GM12891 (cell line): ENCODE data around the gene MS4A7. TPM values are rescaled to one million over a fixed set of nuclear protein-coding genes. Genes with fewer than 3 reads are reported as not detected.

Experiments
- DNase-seq: peaks from one replicate; pipeline ENCODE4 v3.0.0; 2011; ENCODE audit warnings: low spot score; ENCODE audit not compliant: insufficient read length
- FAIRE-seq: peaks from 2 replicates; lab custom pipeline; 2011; peaks lifted over from hg19 to GRCh38; lab: Jason Lieb, UNC
- PAX5 ChIP-seq: IDR thresholded peaks from 2 replicates; pipeline ENCODE4 v1.6.1; 2011; ENCODE audit warnings: low read length, moderate library complexity, mild to moderate bottlenecking; ENCODE audit not compliant: insufficient read depth, severe bottlenecking
- POLR2A ChIP-seq: IDR thresholded peaks from 2 replicates; pipeline ENCODE4 v1.6.1; 2011; ENCODE audit warnings: low read depth, low read length, control low read depth
- POLR2AphosphoS5 ChIP-seq: IDR thresholded peaks from 2 replicates; pipeline ENCODE4 v1.6.1; 2011; ENCODE audit warnings: low read depth, low read length, control low read depth
- POU2F2 ChIP-seq: IDR thresholded peaks from 2 replicates; pipeline ENCODE4 v1.6.1; 2011; ENCODE audit warnings: low read depth, mild to moderate bottlenecking, control low read depth, low read length, moderate library complexity
- SPI1 ChIP-seq: IDR thresholded peaks from 2 replicates; pipeline ENCODE4 v1.6.1; 2011; ENCODE audit warnings: low read depth, low read length, control low read depth
- TAF1 ChIP-seq: IDR thresholded peaks from 2 replicates; pipeline ENCODE4 v1.6.1; 2011; ENCODE audit warnings: low read depth, low read length, control low read depth
- polyA plus RNA-seq: library from polyadenylated mRNA; unstranded; fragments of >200 nt; gene quantifications from one replicate; pipeline ENCODE4 v1.2.1, GENCODE V29; 2012; ENCODE audit warnings: low read depth, missing spikeins, inconsistent platforms; ENCODE audit not compliant: missing spikeins

The MS4A7 gene, protein sequence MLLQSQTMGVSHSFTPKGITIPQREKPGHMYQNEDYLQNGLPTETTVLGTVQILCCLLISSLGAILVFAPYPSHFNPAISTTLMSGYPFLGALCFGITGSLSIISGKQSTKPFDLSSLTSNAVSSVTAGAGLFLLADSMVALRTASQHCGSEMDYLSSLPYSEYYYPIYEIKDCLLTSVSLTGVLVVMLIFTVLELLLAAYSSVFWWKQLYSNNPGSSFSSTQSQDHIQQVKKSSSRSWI
- polyA plus RNA-seq, result 3.7 TPM

DNA sequence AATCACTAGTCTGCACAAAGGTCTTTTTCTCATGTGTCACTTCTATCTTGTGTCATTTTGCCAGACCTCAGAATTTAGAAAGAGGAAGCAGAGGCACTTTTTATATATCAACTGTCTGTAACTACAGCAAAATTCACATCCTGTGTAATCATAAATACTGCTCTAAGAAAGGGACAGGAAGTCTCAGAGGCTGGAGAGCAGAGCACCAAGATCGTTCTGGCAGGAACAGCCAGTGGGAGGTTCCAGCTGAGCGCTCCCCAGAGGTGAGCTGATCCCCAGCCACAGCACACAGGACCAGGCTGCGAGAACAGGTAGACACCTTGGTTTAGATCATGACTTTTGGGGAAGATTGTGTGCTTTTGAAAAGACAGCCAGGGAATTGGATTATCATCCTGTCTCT, at the start of gene MS4A7:
MS4A7 (plus strand) TSS at position 179 of the 400 bp plus-strand sequence. CDS start 4,610 bp downstream, outside the sequence.
- no peak for FAIRE-seq
- no peak for TF ChIP-seq POU2F2
- TF ChIP-seq PAX5, result peak; percentile 93
- TF ChIP-seq TAF1, result peak; percentile 48
- TF ChIP-seq POLR2AphosphoS5, result no peak; the same call in 1 of the 2 replicates
- no peak for TF ChIP-seq POLR2A
- peak; percentile 58 for TF ChIP-seq SPI1
- DNase-seq, result peak; percentile 42

DNA sequence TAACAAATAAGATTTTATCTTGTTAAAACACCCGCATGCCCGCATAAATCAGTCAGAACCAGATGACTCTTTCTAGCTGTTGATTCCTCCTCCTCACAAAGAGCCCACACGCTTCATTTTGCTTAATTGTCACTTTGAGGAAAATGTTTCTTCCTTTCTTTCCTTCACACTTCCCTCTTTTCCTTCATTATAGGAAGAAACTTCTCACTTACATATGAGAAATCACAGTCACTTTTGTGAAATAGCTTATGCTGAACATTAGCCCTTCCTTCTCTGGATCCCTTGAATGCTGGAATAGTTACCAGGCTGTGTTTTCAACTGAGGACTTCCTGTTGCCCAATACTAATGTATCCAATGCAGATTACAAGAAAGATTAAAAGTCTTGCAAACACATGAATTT, 45.5 kb upstream of the MS4A7 start:
- TF ChIP-seq POLR2AphosphoS5, result no peak
- TF ChIP-seq POLR2A, result no peak
- TF ChIP-seq POU2F2, result no peak
- no peak for TF ChIP-seq TAF1
- TF ChIP-seq SPI1, result no peak
- TF ChIP-seq PAX5, result no peak
- DNase-seq, result no peak
- FAIRE-seq, result no peak

DNA sequence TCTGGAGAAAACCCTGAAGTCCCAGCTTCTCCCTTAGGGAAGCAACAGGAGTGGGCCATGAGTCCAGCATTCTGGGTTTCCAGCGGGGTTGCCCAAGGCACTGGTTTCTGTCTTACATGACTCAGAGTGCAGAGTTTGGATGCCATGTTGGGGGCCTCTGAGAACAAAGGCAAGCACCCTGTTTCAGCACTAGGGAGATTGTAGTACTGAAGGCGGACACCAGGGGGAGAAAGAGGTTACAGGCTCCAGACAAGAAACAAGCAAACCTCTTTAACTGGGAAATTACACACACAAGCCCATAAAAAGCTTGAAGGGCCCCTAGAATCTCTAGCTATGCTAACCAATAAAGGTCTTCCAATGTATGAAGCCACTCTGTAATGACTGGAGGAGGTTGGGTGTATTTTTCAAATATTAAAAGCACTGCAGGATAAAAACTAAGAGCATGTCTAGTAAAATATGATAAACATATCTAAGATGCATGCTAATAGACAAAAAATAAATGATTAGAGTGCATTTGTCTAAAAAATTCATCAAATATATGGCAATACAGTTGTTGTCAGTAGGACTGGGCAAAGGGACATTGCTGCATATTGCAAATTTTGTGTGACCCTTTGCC, 44.2 kb upstream of the MS4A7 start:
- FAIRE-seq, result peak; percentile 87
- DNase-seq, result peak; percentile 36
- TF ChIP-seq SPI1 (no peak), POLR2A (no peak), POU2F2 (no peak), PAX5 (no peak), TAF1 (no peak), POLR2AphosphoS5 (no peak)

DNA sequence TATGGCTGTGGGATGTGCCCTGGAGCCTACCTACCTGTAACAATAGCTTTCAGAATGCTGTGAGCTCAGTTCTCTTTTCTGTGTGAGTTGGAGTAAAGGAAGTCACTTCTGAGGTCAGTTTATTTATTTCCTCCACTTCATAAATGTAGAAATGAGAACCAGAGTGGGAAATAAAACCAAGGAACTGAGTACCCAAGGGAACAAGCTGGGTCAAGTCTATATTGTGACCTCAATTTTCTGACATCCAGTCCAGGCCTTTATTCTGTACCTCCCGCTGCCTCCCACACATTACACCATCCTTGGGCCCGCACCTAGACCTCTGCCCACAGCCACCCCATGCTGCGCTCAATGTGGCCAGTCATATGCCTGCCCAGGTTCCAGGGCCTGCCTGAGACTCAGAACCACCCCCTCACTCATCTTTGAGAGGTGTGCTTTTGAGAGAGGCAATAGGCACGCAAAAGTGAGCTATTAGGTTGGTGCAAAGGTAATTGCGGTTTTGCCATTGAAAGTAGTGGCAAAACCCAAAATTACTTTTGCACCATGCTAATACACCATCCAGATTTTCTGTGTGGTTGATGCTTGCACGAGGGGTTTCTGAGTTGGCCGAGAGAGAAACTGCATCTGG, 41.5 kb upstream of the MS4A7 start:
- FAIRE-seq (peak; percentile 85), DNase-seq (no peak)
- TF ChIP-seq PAX5, result no peak
- TF ChIP-seq POU2F2, result no peak
- TF ChIP-seq TAF1, result no peak
- TF ChIP-seq POLR2A, result no peak
- TF ChIP-seq SPI1, result peak; percentile 56; the same call in 1 of the 2 replicates
- TF ChIP-seq POLR2AphosphoS5, result no peak

DNA sequence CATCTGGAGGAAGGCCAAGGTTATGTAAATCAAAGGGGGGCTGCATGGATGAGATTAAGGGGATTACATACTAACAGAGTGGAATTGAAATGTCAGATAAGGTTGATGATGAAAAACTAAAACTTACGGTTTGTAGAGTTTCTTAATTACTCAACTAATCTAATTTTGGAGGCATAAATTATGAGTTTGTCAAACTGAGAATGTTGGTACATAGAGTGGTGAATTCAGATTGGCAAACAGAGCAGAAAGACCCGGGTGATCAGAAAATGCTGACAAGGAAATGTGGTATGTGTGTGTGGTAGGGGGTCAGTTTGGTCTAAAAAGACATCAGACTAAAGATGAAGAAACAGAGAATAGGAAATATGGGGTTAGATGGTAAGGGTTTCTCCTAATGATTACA, 40.3 kb upstream of the MS4A7 start:
- DNase-seq (no peak), FAIRE-seq (no peak)
- TF ChIP-seq POU2F2 (no peak), SPI1 (no peak), PAX5 (no peak)

DNA sequence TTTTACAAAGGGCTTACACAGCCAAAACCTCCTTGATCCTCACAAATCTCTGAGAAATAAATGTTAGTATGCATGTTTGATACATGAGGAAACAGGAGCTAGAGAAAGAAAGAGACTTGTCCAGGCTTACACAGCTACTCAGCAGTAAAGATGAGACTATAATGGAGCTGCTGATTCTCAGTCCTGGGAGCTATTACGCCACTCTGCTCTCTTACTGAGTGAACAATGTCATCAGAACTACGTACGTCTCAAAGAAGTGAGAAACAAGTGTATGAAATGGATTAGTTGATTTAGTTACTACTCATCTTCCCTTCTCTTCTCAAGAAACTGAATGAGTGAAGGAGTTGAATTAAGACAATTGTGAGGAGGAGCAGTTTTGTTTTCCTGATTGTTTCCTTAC, 39.0 kb upstream of the MS4A7 start:
- FAIRE-seq (peak; percentile 51), DNase-seq (no peak)
- TF ChIP-seq PAX5 (no peak), POLR2A (no peak), TAF1 (no peak), POU2F2 (no peak), POLR2AphosphoS5 (no peak), SPI1 (no peak)

DNA sequence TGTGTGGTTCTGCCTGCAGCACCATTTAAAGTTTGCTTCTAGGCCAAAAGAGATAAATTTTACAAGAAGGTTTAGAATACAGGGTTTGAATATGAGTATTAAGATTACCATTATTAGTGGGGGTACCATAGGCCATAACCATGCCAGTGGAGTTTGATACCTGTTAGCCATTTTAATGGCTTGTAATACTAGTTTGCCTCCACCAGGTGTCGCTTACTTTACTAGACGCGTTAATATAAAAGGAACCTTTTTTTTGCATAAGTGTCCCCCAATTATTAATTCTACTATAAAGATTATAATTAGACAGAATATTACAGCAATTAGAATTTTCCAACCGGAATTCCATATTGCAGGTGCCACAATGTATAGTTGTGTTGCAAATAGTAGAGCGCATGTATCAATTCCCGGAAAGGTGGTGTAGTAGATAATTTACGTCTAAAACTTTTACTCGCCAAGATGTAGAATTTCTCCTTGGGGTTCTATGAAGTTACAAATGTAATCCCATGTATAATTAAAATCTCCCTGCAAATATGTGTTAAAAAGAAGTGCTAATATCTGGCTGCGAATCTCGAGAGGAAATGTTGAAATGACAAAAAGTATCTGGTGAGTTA, 35.1 kb upstream of the MS4A7 start:
- FAIRE-seq, result no peak
- no peak for DNase-seq
- no peak for TF ChIP-seq TAF1
- no peak for TF ChIP-seq POLR2AphosphoS5
- no peak for TF ChIP-seq PAX5
- no peak for TF ChIP-seq SPI1
- TF ChIP-seq POU2F2, result no peak
- no peak for TF ChIP-seq POLR2A

DNA sequence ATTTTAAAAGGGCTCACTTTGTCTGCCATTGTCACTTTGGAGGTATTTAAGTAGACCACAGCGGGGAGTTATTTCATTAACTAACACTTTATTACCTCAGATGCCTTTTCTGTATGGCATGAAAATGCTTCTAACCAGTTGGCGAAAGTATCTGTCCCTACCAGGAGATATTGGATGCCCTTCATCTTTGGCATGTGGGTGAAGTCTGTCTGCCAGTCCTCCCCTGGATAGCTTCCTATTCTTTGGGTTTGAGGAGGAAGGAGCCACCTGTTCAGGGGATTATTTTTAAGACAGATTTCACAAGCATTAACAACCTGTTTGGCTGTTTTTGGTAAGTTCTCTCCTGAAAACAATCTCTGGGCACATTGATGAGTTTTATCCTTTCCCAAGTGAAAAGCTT, 34.2 kb upstream of the MS4A7 start:
- no peak for TF ChIP-seq POLR2A
- TF ChIP-seq POLR2AphosphoS5, result no peak
- no peak for TF ChIP-seq TAF1
- TF ChIP-seq SPI1, result no peak
- no peak for TF ChIP-seq PAX5
- TF ChIP-seq POU2F2, result no peak
- no peak for DNase-seq

DNA sequence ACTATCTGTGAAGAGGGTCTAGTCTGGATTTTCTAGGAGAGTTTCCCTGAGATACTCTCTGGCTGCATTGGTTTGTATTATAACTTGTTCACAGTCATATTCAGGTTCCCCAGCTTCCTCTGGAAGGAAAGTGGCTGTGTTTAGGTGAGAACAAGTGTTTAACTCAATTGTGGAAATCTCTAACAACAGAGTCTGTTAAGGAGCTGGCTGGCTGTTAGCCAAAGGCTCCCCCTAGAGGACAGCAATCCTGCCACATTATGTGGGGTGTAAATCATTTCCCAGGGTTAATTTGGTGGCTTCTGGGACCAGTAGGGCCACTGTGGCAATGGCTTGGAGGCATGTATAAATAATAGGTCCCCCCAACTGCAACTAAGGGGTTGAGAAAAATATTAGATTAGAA, 32.8 kb upstream of the MS4A7 start:
- peak; percentile 78 for FAIRE-seq
- DNase-seq, result no peak
- TF ChIP-seq PAX5, result no peak
- TF ChIP-seq SPI1, result no peak
- no peak for TF ChIP-seq POLR2AphosphoS5
- no peak for TF ChIP-seq POU2F2
- TF ChIP-seq POLR2A, result no peak
- TF ChIP-seq TAF1, result no peak

More for the DNA sequence above, 34.2 kb upstream of the MS4A7 start:
- no peak for FAIRE-seq
